Neuronal stem cell (in vitro differentiated cells): Measurements from ENCODE around the gene SS18L1.
A peak's percentile ranks its signal among the peaks of the same experiment; 100 is the strongest.

Experiments used
- DNase-seq: peaks from one replicate; pipeline ENCODE4 v3.0.0-alpha.2; 2013; ENCODE audit warnings: low spot score
- H2AFZ ChIP-seq: one replicate; pipeline ENCODE4 v1.6.1; 2013; ENCODE audit warnings: mild to moderate bottlenecking, low read length, inconsistent platforms
- H2AK5ac ChIP-seq: 2 replicates; pipeline ENCODE4 v1.6.1; 2013; ENCODE audit warnings: low read depth, mild to moderate bottlenecking, inconsistent platforms, low read length, moderate library complexity, mixed read lengths
- H2BK120ac ChIP-seq: 2 replicates; pipeline ENCODE4 v1.6.1; 2013; ENCODE audit warnings: low read depth, mild to moderate bottlenecking, inconsistent platforms, low read length, moderate library complexity, mixed read lengths
- H2BK12ac ChIP-seq: one replicate; pipeline ENCODE4 v1.6.1; 2013; ENCODE audit warnings: low read length, inconsistent platforms
- H2BK15ac ChIP-seq: 2 replicates; pipeline ENCODE4 v1.6.1; 2013; ENCODE audit warnings: mild to moderate bottlenecking, low read length, inconsistent platforms, mixed read lengths
- H2BK5ac ChIP-seq: one replicate; pipeline ENCODE4 v1.6.1; 2013; ENCODE audit warnings: inconsistent platforms, mild to moderate bottlenecking, low read length, moderate library complexity
- H3K14ac ChIP-seq: one replicate; pipeline ENCODE4 v1.6.1; 2013; ENCODE audit warnings: low read length, inconsistent platforms
- H3K18ac ChIP-seq: 2 replicates; pipeline ENCODE4 v1.6.1; 2013; ENCODE audit warnings: low read length, inconsistent platforms
- H3K23ac ChIP-seq: 2 replicates; pipeline ENCODE4 v1.6.1; 2013; ENCODE audit warnings: low read depth, mild to moderate bottlenecking, mixed read lengths, low read length, inconsistent platforms; ENCODE audit not compliant: poor library complexity
- H3K27ac ChIP-seq: replicated peaks from 3 replicates; pipeline ENCODE4 v1.5.1; 2013; ENCODE audit warnings: low read length, inconsistent platforms
- H3K27me3 ChIP-seq, 3 experiments: 2 replicates each; pipeline ENCODE4 v1.6.1; 2013; ENCODE audit warnings: low read length in 3 of 3, mild to moderate bottlenecking in 2 of 3, inconsistent platforms in 1 of 3, low read depth in 1 of 3, mixed read lengths in 1 of 3, moderate library complexity in 1 of 3; ENCODE audit not compliant: control insufficient read depth in 3 of 3, insufficient read depth in 3 of 3
- H3K36me3 ChIP-seq, 2 donors: replicated peaks in 1 of 2; 2 replicates each; pipeline ENCODE4 v1.6.1; 2013; ENCODE audit warnings: low read length in 2 of 2; ENCODE audit not compliant: control insufficient read depth in 2 of 2, insufficient read depth in 2 of 2
- H3K4ac ChIP-seq: 2 replicates; pipeline ENCODE4 v1.6.1; 2013; ENCODE audit warnings: inconsistent platforms, mild to moderate bottlenecking, low read length, moderate library complexity
- H3K4me1 ChIP-seq, 2 donors: 1 replicate in 1 of 2; 2 replicates in 1 of 2; pipeline ENCODE4 v1.6.1; 2013; ENCODE audit warnings: low read length in 2 of 2, low read depth in 1 of 2; ENCODE audit not compliant: control insufficient read depth in 2 of 2, insufficient read depth in 1 of 2
- H3K4me2 ChIP-seq: one replicate; pipeline ENCODE4 v1.6.1; 2013; ENCODE audit warnings: mild to moderate bottlenecking, low read length, inconsistent platforms; ENCODE audit not compliant: insufficient read depth, poor library complexity, severe bottlenecking
- H3K4me3 ChIP-seq, 2 donors: 2 replicates each; pipeline ENCODE4 v1.5.1; 2013; ENCODE audit warnings: low read length in 2 of 2, mild to moderate bottlenecking in 2 of 2, inconsistent platforms in 1 of 2, moderate library complexity in 1 of 2
- H3K79me1 ChIP-seq: one replicate; pipeline ENCODE4 v1.6.1; 2013; ENCODE audit warnings: low read depth, mild to moderate bottlenecking, inconsistent platforms, low read length, moderate library complexity
- H3K9ac ChIP-seq: one replicate; pipeline ENCODE4 v1.6.1; 2013; ENCODE audit warnings: mild to moderate bottlenecking, low read depth, low read length, inconsistent platforms; ENCODE audit not compliant: poor library complexity
- H3K9me3 ChIP-seq, 2 donors: replicated peaks in 1 of 2; 2 replicates each; pipeline versions ENCODE3 to v1.6.1; 2013; ENCODE audit warnings: low read length in 2 of 2, mild to moderate bottlenecking in 2 of 2, inconsistent platforms in 1 of 2, low read depth in 1 of 2, mixed read lengths in 1 of 2, moderate library complexity in 1 of 2; ENCODE audit not compliant: control insufficient read depth in 2 of 2, insufficient read depth in 1 of 2
- H4K8ac ChIP-seq: one replicate; pipeline ENCODE4 v1.6.1; 2013; ENCODE audit warnings: low read depth, mild to moderate bottlenecking, inconsistent platforms, low read length, moderate library complexity
- H4K91ac ChIP-seq: one replicate; pipeline ENCODE4 v1.6.1; 2013; ENCODE audit warnings: low read length, low read depth, mild to moderate bottlenecking, inconsistent platforms; ENCODE audit not compliant: poor library complexity
- WGBS, 2 donors: extraction: QIAGEN DNeasy Blood & Tissue Kit; methylation state at CpG; one replicate each; pipeline ENCODE4 v1.1.7; 2013; ENCODE audit warnings: missing lambda C conversion rate in 2 of 2, mixed read lengths in 1 of 2; ENCODE audit not compliant: insufficient read length in 2 of 2, insufficient replicate concordance in 1 of 2; ENCODE audit errors: extremely low coverage in 2 of 2; 5-methylcytosine and 5-hydroxymethylcytosine counted together

SS18L1 gene

DNA sequence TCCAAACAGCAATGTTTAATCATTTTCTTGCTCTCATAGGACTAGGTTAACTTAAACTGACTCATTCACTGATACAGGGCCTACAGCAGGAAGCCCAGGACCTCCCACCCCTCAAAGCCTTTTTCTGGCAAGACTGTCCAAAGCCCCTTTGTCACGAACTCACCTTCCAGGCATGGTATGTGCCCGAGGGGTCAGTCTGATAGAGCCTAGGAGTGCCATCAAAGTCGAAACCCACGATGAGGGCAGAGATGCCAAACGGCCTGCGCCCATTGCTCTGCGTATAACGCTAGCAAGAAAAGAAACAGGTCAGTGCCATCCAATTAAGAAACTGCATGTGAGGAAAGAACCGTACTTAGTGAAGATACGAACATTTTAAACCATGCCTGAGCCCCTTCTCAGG is 4.7 kb upstream of the SS18L1 start:
- Histone ChIP-seq H3K14ac (no peak overlapping the region), H2BK15ac (no peak overlapping the region), H3K4me1 (peaks cover 5% of the 10 kb centered on the region in 2 donors), H4K8ac (no peak overlapping the region), H3K27me3 (no peaks in the 10 kb centered on the region), H2BK120ac (no peak overlapping the region), H3K4ac (no peak overlapping the region), H3K4me2 (no peak overlapping the region), H2AFZ (no peak overlapping the region), H3K9ac (no peak overlapping the region), H3K4me3 (no peak overlapping the region), H3K9me3 (no peaks in the 10 kb centered on the region), H3K36me3 (peaks cover 56 to 79% of the 10 kb centered on the region in 2 donors), H2BK5ac (no peak overlapping the region), H3K18ac (no peak overlapping the region), H3K23ac (no peak overlapping the region), H2BK12ac (no peak overlapping the region), H2AK5ac (no peak overlapping the region), H4K91ac (no peak overlapping the region), H3K27ac (no peak overlapping the region), H3K79me1 (peaks cover 13% of the 10 kb centered on the region)
- no CpG with 5 or more reads among the region's 10 CpGs for WGBS, 2 donors
- no peak for DNase-seq

DNA sequence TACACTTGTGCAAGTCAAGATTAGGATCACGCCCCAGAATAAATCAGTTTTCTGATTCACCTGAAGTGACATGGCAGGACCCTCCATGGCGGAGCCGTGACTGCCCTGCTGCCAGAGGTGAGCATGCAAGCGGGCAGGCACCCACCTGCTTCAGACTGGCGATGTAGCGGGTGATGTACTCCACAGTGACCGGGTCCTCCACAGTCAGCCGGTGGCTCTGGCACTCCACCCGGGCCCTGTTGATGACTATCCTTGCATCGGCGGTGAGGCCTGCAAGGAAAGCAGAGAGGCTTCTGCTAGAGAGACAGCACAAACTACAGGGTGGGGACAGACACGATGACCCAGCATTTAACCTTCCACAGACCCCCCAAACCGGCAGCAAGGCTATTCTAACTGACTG is 3.9 kb upstream of the SS18L1 start:
- peaks cover 13% of the 10 kb centered on the region for H3K79me1 ChIP-seq
- no peak overlapping the region for H3K14ac ChIP-seq
- H2BK15ac ChIP-seq: no peak overlapping the region
- no peak overlapping the region for H2AFZ ChIP-seq
- no peak overlapping the region for H3K4ac ChIP-seq
- peaks cover 6 to 7% of the 10 kb centered on the region in 2 donors for H3K4me1 ChIP-seq
- H2BK120ac ChIP-seq: no peak overlapping the region
- H3K27ac ChIP-seq: no peak overlapping the region
- no peaks in the 10 kb centered on the region for H3K9me3 ChIP-seq
- no peaks in the 10 kb centered on the region for H3K27me3 ChIP-seq
- no peak overlapping the region for H3K4me3 ChIP-seq
- no peak overlapping the region for H2AK5ac ChIP-seq
- H3K18ac ChIP-seq: no peak overlapping the region
- no peak overlapping the region for H3K23ac ChIP-seq
- H3K9ac ChIP-seq: no peak overlapping the region
- no peak overlapping the region for H2BK5ac ChIP-seq
- no CpG with 5 or more reads among the region's 13 CpGs for WGBS, 2 donors
- H2BK12ac ChIP-seq: no peak overlapping the region
- H3K4me2 ChIP-seq: no peak overlapping the region
- DNase-seq: no peak
- H4K8ac ChIP-seq: no peak overlapping the region
- H3K36me3 ChIP-seq: peaks cover 53 to 72% of the 10 kb centered on the region in 2 donors
- H4K91ac ChIP-seq: no peak overlapping the region

DNA sequence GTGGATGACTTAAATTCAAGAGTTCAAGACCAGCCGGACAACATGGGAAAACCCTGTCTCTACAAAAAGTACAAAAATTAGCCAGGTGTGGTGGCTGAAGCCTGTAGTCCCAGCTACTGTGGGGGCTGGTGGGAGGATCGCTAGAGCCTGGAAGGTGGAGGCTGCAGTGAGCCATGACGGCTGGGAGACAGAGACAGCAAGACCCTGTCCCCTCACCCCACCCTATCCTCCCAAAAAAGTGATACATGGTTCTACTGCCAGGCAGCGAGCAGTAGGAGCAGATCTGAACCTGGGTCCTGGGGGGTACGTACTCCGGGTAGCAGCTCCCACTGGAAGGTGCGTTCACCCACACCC is 2.5 kb upstream of the SS18L1 start:
- WGBS, 2 donors: no CpG with 5 or more reads among the region's 7 CpGs

DNA sequence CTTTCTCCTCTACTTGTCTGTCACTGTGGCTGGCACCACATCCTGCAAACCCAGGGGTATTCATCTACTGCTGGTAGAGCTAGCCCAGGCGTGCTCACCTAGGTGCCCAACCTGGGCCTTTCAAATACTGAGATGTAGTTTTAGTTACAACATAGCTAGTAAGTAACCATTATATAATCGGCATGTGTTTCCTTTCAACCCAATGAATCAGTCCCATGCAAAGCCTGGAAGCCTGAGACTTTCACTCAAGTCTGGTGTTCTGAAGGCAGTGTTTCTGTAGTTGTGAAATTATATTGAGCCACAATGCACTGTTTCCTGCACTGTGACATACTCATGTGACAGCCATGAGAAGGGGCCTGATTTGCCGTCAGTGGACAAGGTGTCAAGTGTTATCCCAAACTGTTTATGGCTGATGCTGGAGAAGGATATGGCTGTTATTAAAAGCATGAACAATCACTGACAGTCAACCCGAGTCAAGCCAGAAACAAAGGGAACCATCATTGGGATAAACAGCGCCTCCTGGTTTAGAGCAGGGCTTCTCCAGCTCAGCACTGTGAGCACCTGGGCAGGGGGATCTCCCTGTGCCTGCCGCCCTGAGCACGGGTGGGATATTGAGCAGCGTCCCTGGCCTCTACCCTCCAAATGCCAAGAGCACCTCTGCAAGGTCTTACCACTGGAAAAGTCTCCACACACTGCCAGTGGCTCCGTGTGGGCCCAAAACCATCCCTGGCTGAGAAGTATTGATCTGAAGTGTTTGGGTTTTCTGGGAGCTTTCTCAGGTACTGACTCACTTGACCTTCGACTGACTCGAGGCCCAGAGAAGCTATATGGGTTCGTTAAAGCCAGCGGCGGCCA is 1.9 kb upstream of the SS18L1 start:
- no peak for DNase-seq

More for the DNA sequence above, 2.5 kb upstream of the SS18L1 start:
- no peak overlapping the region for H4K8ac ChIP-seq
- peak overlapping the region in 1 of 2 donors; percentile 84 for H3K4me3 ChIP-seq
- H3K36me3 ChIP-seq: peaks cover 49 to 72% of the 10 kb centered on the region in 2 donors
- H3K27ac ChIP-seq: no peak overlapping the region
- H4K91ac ChIP-seq: no peak overlapping the region
- no peak overlapping the region for H3K4me2 ChIP-seq
- H2AK5ac ChIP-seq: no peak overlapping the region
- peak overlapping the region; percentile 26 for H3K9ac ChIP-seq
- H2BK5ac ChIP-seq: no peak overlapping the region
- peaks cover 14% of the 10 kb centered on the region for H3K79me1 ChIP-seq
- no peak overlapping the region for H3K23ac ChIP-seq
- peaks cover 10 to 12% of the 10 kb centered on the region in 2 donors for H3K4me1 ChIP-seq
- H3K9me3 ChIP-seq: no peaks in the 10 kb centered on the region
- H3K18ac ChIP-seq: no peak overlapping the region
- no peaks in the 10 kb centered on the region for H3K27me3 ChIP-seq
- no peak overlapping the region for H2BK120ac ChIP-seq
- H3K14ac ChIP-seq: no peak overlapping the region
- no peak overlapping the region for H2AFZ ChIP-seq
- H3K4ac ChIP-seq: no peak overlapping the region
- no peak overlapping the region for H2BK12ac ChIP-seq
- no peak overlapping the region for H2BK15ac ChIP-seq
- DNase-seq: no peak

More for the DNA sequence above, 1.9 kb upstream of the SS18L1 start:
- no peak overlapping the region for H2AFZ ChIP-seq
- H2BK120ac ChIP-seq: no peak overlapping the region
- no peak overlapping the region for H2AK5ac ChIP-seq
- no peak overlapping the region for H3K14ac ChIP-seq
- H3K79me1 ChIP-seq: peaks cover 14% of the 10 kb centered on the region
- peaks cover 46 to 69% of the 10 kb centered on the region in 2 donors for H3K36me3 ChIP-seq
- no peak overlapping the region for H3K27ac ChIP-seq
- H3K18ac ChIP-seq: no peak overlapping the region
- H3K9ac ChIP-seq: peak overlapping the region; percentile 39
- H2BK12ac ChIP-seq: no peak overlapping the region
- no peak overlapping the region for H3K4ac ChIP-seq
- H3K23ac ChIP-seq: no peak overlapping the region
- H3K4me1 ChIP-seq: peaks cover 10 to 12% of the 10 kb centered on the region in 2 donors
- H3K9me3 ChIP-seq: no peaks in the 10 kb centered on the region
- no CpG with 5 or more reads among the region's 14 CpGs for WGBS, 2 donors
- H3K4me2 ChIP-seq: peak overlapping the region; percentile 77
- no peak overlapping the region for H4K91ac ChIP-seq
- H2BK5ac ChIP-seq: no peak overlapping the region
- no peaks in the 10 kb centered on the region for H3K27me3 ChIP-seq
- peak overlapping the region; percentile 84 to 96 for H3K4me3 ChIP-seq
- H4K8ac ChIP-seq: no peak overlapping the region
- no peak overlapping the region for H2BK15ac ChIP-seq
